ENCODE results near the gene ITGAD.

The ITGAD gene

GRCh38 chr16:31365131-31365865, 27.8 kb upstream of the ITGAD start:
- DNase-seq (ENCODE audit: low read depth), result no peak

DNA sequence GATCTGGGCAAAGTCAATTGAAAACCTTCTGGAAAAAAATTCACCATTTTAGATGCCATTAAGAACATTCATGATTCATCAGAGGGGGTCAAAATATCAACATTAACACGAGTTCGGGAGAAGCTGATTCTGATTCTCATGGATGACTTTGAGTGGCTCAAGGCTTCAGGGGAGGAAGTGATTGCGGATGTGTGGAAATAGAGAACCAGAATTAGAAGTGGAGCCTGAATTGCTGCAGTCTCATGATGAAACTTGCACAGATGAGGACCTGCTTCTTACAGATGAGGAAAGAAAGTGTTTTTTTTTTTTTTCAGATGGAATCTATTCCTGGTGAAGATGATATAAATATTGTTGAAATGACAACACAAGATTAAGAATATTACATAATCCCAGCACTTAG, 25.3 kb upstream of the ITGAD start:
- DNase-seq (ENCODE audit: low read depth), result no peak

DNA sequence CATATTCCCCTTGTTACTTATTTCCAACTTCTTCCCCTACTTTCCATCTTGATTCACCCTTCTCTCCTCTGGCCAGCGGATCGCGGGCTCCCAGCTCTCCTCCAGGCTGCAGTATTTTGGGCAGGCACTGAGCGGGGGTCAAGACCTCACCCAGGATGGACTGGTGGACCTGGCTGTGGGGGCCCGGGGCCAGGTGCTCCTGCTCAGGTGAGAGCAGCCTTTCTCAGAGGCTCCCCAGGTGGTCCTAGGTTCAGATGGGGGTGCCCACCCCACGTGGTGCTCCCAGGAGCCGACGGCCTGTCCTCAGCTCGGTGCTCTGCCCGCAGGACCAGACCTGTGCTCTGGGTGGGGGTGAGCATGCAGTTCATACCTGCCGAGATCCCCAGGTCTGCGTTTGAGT, 22.1 kb upstream of the ITGAD start:
- DNase-seq (ENCODE audit: low read depth), result no peak

DNA sequence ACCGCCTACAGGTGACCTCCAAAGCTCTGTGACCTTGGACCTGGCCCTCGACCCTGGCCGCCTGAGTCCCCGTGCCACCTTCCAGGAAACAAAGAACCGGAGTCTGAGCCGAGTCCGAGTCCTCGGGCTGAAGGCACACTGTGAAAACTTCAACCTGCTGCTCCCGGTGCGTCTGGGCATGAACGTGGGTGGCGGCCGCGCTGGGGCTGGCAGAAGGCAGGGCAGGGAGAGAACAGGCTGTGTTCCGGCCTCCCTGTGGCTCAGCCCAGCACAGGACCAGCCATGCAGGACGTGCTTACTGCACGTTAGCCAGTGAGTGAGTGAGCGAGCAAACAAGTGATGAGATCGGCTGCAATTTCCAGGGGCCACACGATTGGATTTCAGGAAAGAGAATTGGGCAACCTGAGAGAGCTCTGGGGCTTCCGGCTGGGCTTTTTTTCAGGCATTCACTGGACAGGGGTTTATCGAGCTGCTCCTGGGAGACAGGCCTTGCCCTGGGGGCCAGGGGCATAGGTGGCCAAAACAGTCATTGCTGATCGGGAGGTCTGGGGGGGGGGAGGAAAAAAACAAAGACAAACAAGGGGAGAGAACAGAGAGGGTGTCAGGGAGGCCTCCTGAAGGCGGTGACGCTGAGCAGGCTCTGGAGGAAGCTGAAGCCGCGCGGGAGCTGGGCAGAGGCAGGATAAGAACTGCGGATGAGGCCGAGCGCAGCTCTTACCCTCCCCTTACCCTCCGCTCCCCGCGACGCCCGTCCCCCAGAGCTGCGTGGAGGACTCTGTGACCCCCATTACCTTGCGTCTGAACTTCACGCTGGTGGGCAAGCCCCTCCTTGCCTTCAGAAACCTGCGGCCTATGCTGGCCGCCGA, 21.3 kb upstream of the ITGAD start:
- no peak for DNase-seq (ENCODE audit: low read depth)

- DNase-seq (ENCODE audit: low read depth), result no peak
Measured at GRCh38 chr16:31373235-31373634, 19.9 kb upstream of the ITGAD start.

DNA sequence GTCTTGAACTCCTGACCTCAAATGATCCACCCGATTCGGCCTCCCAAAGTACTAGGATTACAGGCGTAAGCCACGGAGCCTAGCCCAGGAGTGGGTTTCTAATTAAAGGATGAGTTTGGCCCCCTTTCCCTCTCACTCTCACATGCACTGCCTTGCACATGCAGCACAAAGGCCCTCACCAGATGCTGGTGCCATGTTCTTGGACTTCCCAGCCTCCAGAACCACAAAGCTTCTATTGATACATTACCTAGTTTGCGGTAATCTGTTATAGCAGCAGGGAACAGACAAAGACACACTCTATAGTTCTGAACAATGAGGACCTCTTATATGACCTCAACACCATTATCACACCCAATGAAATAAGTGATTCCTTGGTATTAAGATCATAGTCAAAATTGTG, 17.9 kb upstream of the ITGAD start:
- DNase-seq (ENCODE audit: low read depth), result no peak

- no peak for DNase-seq (ENCODE audit: low read depth)
Measured at GRCh38 chr16:31376705-31377104, 16.4 kb upstream of the ITGAD start.

DNA sequence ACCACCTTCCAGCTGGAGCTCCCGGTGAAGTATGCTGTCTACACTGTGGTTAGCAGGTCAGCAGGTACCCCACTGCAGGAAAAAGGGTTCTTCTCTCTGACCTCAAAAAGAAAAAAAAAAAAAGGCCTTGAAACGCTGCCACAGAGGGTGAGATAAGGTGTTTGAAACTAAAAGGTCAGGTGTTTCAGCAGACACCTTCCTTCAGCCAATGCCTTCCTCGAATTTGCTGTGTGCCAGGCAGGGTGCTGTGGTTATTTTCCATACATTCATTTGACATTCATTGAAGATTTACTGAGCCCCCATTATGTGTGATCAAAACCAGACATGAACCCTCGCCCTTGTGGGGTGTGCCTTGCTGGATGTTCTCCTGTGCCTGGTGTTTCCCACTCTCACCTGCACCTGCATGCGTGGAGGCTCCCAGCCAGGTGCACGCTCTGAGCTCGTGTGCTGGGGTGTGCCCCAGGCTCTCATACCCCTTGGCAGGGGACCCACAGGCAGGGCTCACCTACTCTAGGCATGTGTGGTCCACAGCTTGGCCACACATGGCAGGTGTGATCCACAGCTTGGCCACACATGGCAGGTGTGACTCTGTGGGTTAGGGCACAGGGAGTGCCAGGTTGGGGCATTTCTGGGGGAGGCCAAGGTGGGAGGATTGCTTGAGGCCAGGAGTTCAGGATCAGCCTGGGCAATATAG, 15.8 kb upstream of the ITGAD start:
- no peak for DNase-seq (ENCODE audit: low read depth)

DNA sequence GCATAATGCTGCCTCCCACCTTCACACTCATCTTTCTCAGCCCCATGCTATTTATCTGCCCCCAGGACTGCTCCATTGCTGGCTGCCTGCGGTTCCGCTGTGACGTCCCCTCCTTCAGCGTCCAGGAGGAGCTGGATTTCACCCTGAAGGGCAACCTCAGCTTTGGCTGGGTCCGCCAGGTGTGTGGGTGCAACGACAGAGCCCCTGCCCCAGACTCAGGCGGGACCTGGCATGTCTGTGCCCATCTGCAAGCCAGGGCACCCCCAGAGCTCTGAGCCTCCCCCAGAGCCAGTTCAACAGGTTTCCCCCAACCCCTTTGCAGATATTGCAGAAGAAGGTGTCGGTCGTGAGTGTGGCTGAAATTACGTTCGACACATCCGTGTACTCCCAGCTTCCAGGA, 12.9 kb upstream of the ITGAD start:
- no peak for DNase-seq (ENCODE audit: low read depth)

- peak; percentile 10 for DNase-seq (ENCODE audit: low read depth)
Measured at GRCh38 chr16:31382485-31383161, 10.5 kb upstream of the ITGAD start.

GRCh38 chr16:31385680-31386079, 7.5 kb upstream of the ITGAD start:
- no peak for DNase-seq (ENCODE audit: low read depth)

GRCh38 chr16:31386157-31386984, 6.8 kb upstream of the ITGAD start:
- no peak for DNase-seq (ENCODE audit: low read depth)

DNA sequence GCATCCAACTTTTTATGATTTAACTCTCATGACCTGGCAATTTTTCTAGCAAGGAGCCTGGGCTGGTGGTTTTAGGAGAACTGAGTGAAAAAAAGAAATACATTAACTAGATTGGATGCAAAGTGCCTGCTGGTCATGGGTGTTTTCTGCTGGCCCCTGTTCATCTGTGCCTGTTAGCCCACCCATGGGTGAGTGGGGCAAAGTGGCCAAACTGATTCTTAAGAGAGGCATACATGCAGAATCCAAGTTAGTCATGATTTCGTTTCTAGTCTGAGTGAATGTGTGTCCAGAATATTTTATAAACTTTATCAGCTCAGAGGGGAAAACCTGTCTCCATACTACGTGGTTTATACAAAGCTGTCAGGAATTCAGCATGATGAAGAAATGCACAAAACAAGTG, 4.6 kb upstream of the ITGAD start:
- no peak for DNase-seq (ENCODE audit: low read depth)

GRCh38 chr16:31390504-31391041, 2.6 kb upstream of the ITGAD start:
- DNase-seq (ENCODE audit: low read depth), result no peak

GRCh38 chr16:31395647-31396046, 2.5 kb downstream of the ITGAD start:
- no peak for DNase-seq (ENCODE audit: low read depth)

DNA sequence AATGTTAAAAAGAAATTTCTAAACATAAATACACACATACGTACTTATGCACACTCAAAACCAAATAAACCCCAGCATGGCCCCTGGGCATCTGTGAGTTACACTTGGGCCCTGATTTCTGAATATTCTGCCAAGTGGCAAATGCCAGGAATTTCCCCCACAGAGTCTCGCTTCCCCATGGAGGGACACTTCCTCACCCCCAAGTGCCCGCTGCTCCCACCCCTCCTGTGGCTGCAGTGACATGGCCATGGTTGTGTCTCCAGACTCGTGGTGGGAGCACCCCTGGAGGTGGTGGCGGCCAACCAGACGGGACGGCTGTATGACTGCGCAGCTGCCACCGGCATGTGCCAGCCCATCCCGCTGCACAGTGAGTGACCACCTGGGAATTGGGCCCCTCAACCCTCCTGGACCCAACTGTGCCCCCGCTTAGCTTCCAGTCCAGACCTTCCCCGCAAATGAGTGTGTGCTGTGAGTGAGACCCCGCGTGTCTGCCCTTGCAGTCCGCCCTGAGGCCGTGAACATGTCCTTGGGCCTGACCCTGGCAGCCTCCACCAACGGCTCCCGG, 4.0 kb downstream of the ITGAD start:
- DNase-seq (ENCODE audit: low read depth), result no peak

- DNase-seq (ENCODE audit: low read depth), result no peak
Measured at GRCh38 chr16:31397701-31398100, 4.6 kb downstream of the ITGAD start.

DNA sequence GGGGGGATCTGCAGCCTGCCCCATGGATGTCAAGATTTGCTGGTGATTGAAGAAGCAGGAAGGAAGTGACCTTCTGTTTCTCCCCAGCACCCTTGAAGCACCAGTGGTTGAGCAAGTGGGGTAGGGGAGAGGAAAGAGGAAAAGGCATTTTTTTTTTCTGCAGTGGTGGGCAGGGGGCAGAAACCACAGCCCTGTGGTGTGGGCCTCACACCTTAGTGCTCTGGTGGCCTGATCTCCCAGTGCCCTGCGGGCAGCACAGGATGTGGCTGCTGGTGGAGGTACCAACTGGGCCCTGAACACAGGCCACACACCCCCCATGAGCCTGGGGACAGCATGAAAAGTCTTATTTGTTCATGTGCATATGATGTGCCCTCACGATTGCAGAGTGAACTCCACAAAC, 7.1 kb downstream of the ITGAD start:
- DNase-seq (ENCODE audit: low read depth), result no peak

DNA sequence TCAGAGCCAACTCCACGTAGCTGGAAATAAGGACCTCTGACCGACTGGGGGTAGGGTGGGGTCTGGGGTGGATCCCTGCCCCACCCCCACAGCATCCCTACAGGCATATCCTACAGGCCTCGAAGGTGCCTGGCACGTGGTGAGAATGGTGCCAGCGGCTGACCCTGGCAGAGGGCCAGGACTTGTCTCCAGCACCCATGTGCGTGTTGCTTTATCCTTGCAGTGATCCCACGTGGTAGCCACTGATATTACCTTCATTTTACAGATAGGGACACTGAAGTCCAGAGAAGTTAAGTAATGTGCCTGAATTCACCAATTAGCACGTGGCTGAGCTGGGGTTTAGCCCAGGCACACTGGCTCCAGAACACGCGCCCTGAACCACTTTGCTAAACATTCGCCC, 8.3 kb downstream of the ITGAD start:
- no peak for DNase-seq (ENCODE audit: low read depth)

GRCh38 chr16:31402687-31403086, 9.6 kb downstream of the ITGAD start:
- no peak for DNase-seq (ENCODE audit: low read depth)

All from T follicular helper cell (primary cell).